HCT116 (cell line): Measurements from ENCODE around the gene SMIM10L2A. TPM values are rescaled to one million over a fixed set of nuclear protein-coding genes. Genes with fewer than 3 reads are reported as not detected.
A peak's percentile ranks its signal among the peaks of the same experiment; 100 is the strongest.

Experiments used
- ATAC-seq: fragments of 200-7000 bp; cut with Tn5 transposase; 2 replicates; pipeline ENCODE4 v1.9.1; 2020; ENCODE audit warnings: mild to moderate bottlenecking, moderate library complexity
- BruUV-seq: library from RNA; stranded (reverse); fragments of 400-500 nt; replicated peaks from 2 replicates; lab custom pipeline; 2021; lab: Mats Ljungman, UMichigan
- CTCF ChIA-PET: fragments of 300-600 bp; sonication (Branson Sonifier 250); formaldehyde crosslinking; loops from one replicate; lab custom pipeline; 2021; ENCODE audit warnings: antibody characterized with exemption; lab: Charles Lee
- POLR2A ChIA-PET: fragments of 300-600, 350-600 bp; sonication (Branson Sonifier 250); formaldehyde crosslinking; loops from one replicate; lab custom pipeline; 2021; ENCODE audit warnings: antibody characterized with exemption; lab: Charles Lee
- RAD21 ChIA-PET, 2 experiments: fragments of 300-600 bp; sonication (Branson Sonifier 250); formaldehyde crosslinking; loops; one replicate each; lab custom pipeline; 2023; ENCODE audit warnings: low total read pairs in 2 of 2; ENCODE audit not compliant: uncharacterized antibody in 2 of 2, unreplicated experiment in 2 of 2, low non-redundant PET in 1 of 2; lab: Charles Lee
- DNase-seq: peaks from one replicate; pipeline ENCODE4 v3.0.0-alpha.2; 2010; ENCODE audit warnings: low read depth, low spot score
- H2AFZ ChIP-seq: fragments of 200-600 bp; shearing (Covaris generic), sonication (generic); 2 replicates; pipeline ENCODE4 v1.6.1; 2017; ENCODE audit warnings: low read depth, mixed run types, mixed read lengths, antibody characterized with exemption, low read length; ENCODE audit not compliant: poor library complexity, severe bottlenecking
- H3K27ac ChIP-seq: 2 replicates; pipeline ENCODE4 v1.5.1; 2012; ENCODE audit warnings: low read depth, low read length
- H3K27me3 ChIP-seq: fragments of 200-600 bp; sonication (generic); 2 replicates; pipeline ENCODE4 v1.6.1; 2016; ENCODE audit warnings: mixed run types, low read length, mixed read lengths; ENCODE audit not compliant: insufficient read depth
- H3K36me3 ChIP-seq, 2 experiments: fragments of 200-500 bp in 1 of 2; fragments of 200-600 bp in 1 of 2; sonication (Bioruptor generic) in 1 of 2; sonication (generic) in 1 of 2; 2 replicates each; pipeline versions ENCODE4 v1.5.1 to v1.6.1; 2014 to 2016; ENCODE audit warnings: low read length in 2 of 2, inconsistent platforms in 1 of 2, mixed read lengths in 1 of 2, mixed run types in 1 of 2; ENCODE audit not compliant: insufficient read depth in 2 of 2, control insufficient read depth in 1 of 2
- H3K4me1 ChIP-seq, 2 experiments: fragments of 200-600 bp in 1 of 2; sonication (generic) in 1 of 2; 2 replicates each; pipeline versions ENCODE4 v1.5.1 to v1.6.1; 2012 to 2017; ENCODE audit warnings: low read length in 2 of 2, inconsistent platforms in 1 of 2, mild to moderate bottlenecking in 1 of 2, mixed read lengths in 1 of 2, mixed run types in 1 of 2, moderate library complexity in 1 of 2; ENCODE audit not compliant: insufficient read depth in 2 of 2, control insufficient read depth in 1 of 2
- H3K4me2 ChIP-seq: fragments of 200-600 bp; sonication (generic); 2 replicates; pipeline ENCODE4 v1.6.1; 2017; ENCODE audit warnings: mixed run types, low read length, mixed read lengths
- H3K4me3 ChIP-seq, 2 experiments: fragments of 200-600 bp in 1 of 2; sonication (generic) in 1 of 2; replicated peaks in 1 of 2; 2 replicates each; pipeline ENCODE4 v1.5.1; 2011 to 2016; ENCODE audit warnings: low read length in 2 of 2, control low read depth in 1 of 2, low read depth in 1 of 2, mild to moderate bottlenecking in 1 of 2, mixed read lengths in 1 of 2, mixed run types in 1 of 2
- H3K79me2 ChIP-seq: fragments of 200-600 bp; sonication (generic); 2 replicates; pipeline ENCODE4 v1.6.1; 2017; ENCODE audit warnings: mild to moderate bottlenecking, mixed run types, low read length, moderate library complexity, mixed read lengths; ENCODE audit not compliant: insufficient read depth
- H3K9ac ChIP-seq: fragments of 200-600 bp; sonication (generic); 2 replicates; pipeline ENCODE4 v1.6.1; 2016; ENCODE audit warnings: low read length, mixed read lengths
- H3K9me2 ChIP-seq: fragments of 200-600 bp; sonication (generic), shearing (Covaris generic); 2 replicates; pipeline ENCODE4 v1.6.1; 2017; ENCODE audit warnings: mixed run types, mild to moderate bottlenecking, moderate library complexity; ENCODE audit not compliant: insufficient read depth
- H3K9me3 ChIP-seq, 2 experiments: fragments of 200-500 bp in 1 of 2; fragments of 200-600 bp in 1 of 2; sonication (Bioruptor generic) in 1 of 2; sonication (generic) in 1 of 2; 2 replicates each; pipeline ENCODE4 v1.6.1; 2014 to 2017; ENCODE audit warnings: low read length in 2 of 2, mixed read lengths in 2 of 2, inconsistent platforms in 1 of 2, low read depth in 1 of 2, mild to moderate bottlenecking in 1 of 2, mixed run types in 1 of 2, moderate library complexity in 1 of 2; ENCODE audit not compliant: control insufficient read depth in 1 of 2, insufficient read depth in 1 of 2
- H4K20me1 ChIP-seq: fragments of 200-600 bp; sonication (generic), shearing (Covaris generic); 2 replicates; pipeline ENCODE4 v1.6.1; 2017; ENCODE audit warnings: mixed run types, mild to moderate bottlenecking, moderate library complexity; ENCODE audit not compliant: insufficient read depth
- ATF3 ChIP-seq: IDR thresholded peaks from 2 replicates; pipeline ENCODE4 v1.6.1; 2012
- CBX3 ChIP-seq: IDR thresholded peaks from 2 replicates; pipeline ENCODE4 v1.6.1; 2012; ENCODE audit warnings: low read depth
- CEBPB ChIP-seq: IDR thresholded peaks from 2 replicates; pipeline ENCODE4 v1.6.1; 2012; ENCODE audit warnings: low read depth
- CTCF ChIP-seq, 3 experiments: fragments of 200-600 bp in 1 of 3; sonication (generic) in 1 of 3; IDR thresholded peaks in 2 of 3; conservative IDR thresholded peaks in 1 of 3; 2 replicates each; pipeline ENCODE4 v1.5.1; 2012 to 2017; ENCODE audit warnings: low read depth in 2 of 3, low read length in 2 of 3, antibody characterized with exemption in 1 of 3, borderline replicate concordance in 1 of 3, control low read depth in 1 of 3, mild to moderate bottlenecking in 1 of 3, mixed read lengths in 1 of 3, mixed run types in 1 of 3, moderate library complexity in 1 of 3; ENCODE audit not compliant: insufficient read depth in 1 of 3
- EZH2 ChIP-seq: fragments of 200-600 bp; sonication (generic); IDR thresholded peaks from 2 replicates; pipeline ENCODE4 v1.6.1; 2017; ENCODE audit warnings: antibody characterized with exemption, mixed run types
- JUND ChIP-seq: IDR thresholded peaks from 2 replicates; pipeline ENCODE4 v1.6.1; 2012
- MAX ChIP-seq: IDR thresholded peaks from 2 replicates; pipeline ENCODE4 v1.6.1; 2012
- RAD21 ChIP-seq: IDR thresholded peaks from 2 replicates; pipeline ENCODE4 v1.6.1; 2012; ENCODE audit warnings: low read depth, mild to moderate bottlenecking
- ZFX ChIP-seq: fragments of 450-650 bp; IDR thresholded peaks from 2 replicates; pipeline ENCODE4 v1.6.1; 2017
- ZNF274 ChIP-seq: fragments of 200-500 bp; sonication (Bioruptor generic); IDR thresholded peaks from 2 replicates; pipeline ENCODE4 v1.6.1; 2014; ENCODE audit warnings: mild to moderate bottlenecking, low read depth, low read length, inconsistent platforms
- intact Hi-C: fragments of 100-400 bp; cut with micrococcal nuclease; formaldehyde crosslinking; loops from 2 replicates; pipeline ENCODE4 v1.10.0; 2022
- total RNA-seq: library from RNA; stranded (reverse); gene quantifications from one replicate; pipeline ENCODE4 v1.2.1, GENCODE V29; 2021; ENCODE audit not compliant: unreplicated experiment

Gene SMIM10L2A
- total RNA-seq, 1 experiment from 2014 or later, result 1.5 TPM

GRCh38 chrX:135463937-135464336 lies 42.2 kb downstream of the SMIM10L2A start:
- no peaks in the 10 kb centered on the region for H3K27me3 ChIP-seq
- no peaks in the 10 kb centered on the region for H3K9me3 ChIP-seq
- H3K9me2 ChIP-seq, result no peaks in the 10 kb centered on the region
- CTCF ChIA-PET, result interaction anchor here (1.0 to 1.6 kb wide), 5 partner anchors 10 to 132 kb away, joined by 3 to 4 read pairs (median 4); no protein-coding TSS in a partner anchor
- DNase-seq, result peak; percentile 4
- H3K27ac ChIP-seq, result no peak overlapping the region
- no peak for TF ChIP-seq CEBPB
- TF ChIP-seq ATF3, result no peak
- peak; percentile 4 to 46 (median 39); a peak in 3 of 6 replicates for TF ChIP-seq CTCF (IDR thresholded peaks at IDR 0.05 in 2 of 3, conservative IDR thresholded peaks at IDR 0.05 in 1 of 3; ENCODE audit: borderline replicate concordance in 1 of 3, insufficient read depth in 1 of 3, low read depth in 2 of 3, low read length in 2 of 3)
- TF ChIP-seq JUND, result no peak
- TF ChIP-seq ZNF274, result no peak
- no peak for TF ChIP-seq ZFX
- TF ChIP-seq MAX, result no peak
- no peak for TF ChIP-seq EZH2
- TF ChIP-seq CBX3, result no peak
- TF ChIP-seq RAD21, result 0 out of 2 replicates have a peak, but pooled peaks have one; percentile 5
- TF ChIP-seq, all 23 proteins: peak for 2
- no peak overlapping the region for H3K4me2 ChIP-seq
- RAD21 ChIA-PET, result no interaction called here
- no peak overlapping the region for H2AFZ ChIP-seq
- H3K4me1 ChIP-seq, result no peaks in the 10 kb centered on the region
- H4K20me1 ChIP-seq, result no peaks in the 10 kb centered on the region
- H3K79me2 ChIP-seq, result no peaks in the 10 kb centered on the region
- peak; percentile 83 for ATAC-seq
- no peak overlapping the region for H3K4me3 ChIP-seq
- intact Hi-C loops, result no loop called here
- no TSS peak for BruUV-seq
- POLR2A ChIA-PET, result no interaction called here
- H3K9ac ChIP-seq, result no peak overlapping the region
- H3K36me3 ChIP-seq, result no peaks in the 10 kb centered on the region
